Calu3 (cell line): Measurements from ENCODE around the gene HACD3. TPM values are rescaled to one million over a fixed set of nuclear protein-coding genes. Genes with fewer than 3 reads are reported as not detected.
A peak's percentile ranks its signal among the peaks of the same experiment; 100 is the strongest.

ENCODE experiments used
- BruUV-seq: library from RNA; stranded (reverse); fragments of 400-500 nt; replicated peaks from 2 replicates; lab custom pipeline; 2021; lab: Mats Ljungman, UMichigan
- CTCF ChIA-PET: fragments of 300-600 bp; sonication (Branson Sonifier 250); formaldehyde crosslinking; loops from one replicate; lab custom pipeline; 2022; ENCODE audit warnings: antibody characterized with exemption; lab: Charles Lee
- DNase-seq: peaks from one replicate; pipeline ENCODE4 v3.0.0; 2022
- H3K27ac Mint-ChIP-seq: one replicate; pipeline ENCODE4 v1.8.0; 2022; ENCODE audit warnings: mixed read lengths; ENCODE audit not compliant: unreplicated experiment
- H3K27me3 Mint-ChIP-seq: one replicate; pipeline ENCODE4 v1.8.0; 2022; ENCODE audit warnings: mixed read lengths; ENCODE audit not compliant: unreplicated experiment
- H3K36me3 Mint-ChIP-seq: one replicate; pipeline ENCODE4 v1.8.0; 2022; ENCODE audit warnings: mild to moderate bottlenecking, moderate library complexity, mixed read lengths; ENCODE audit not compliant: insufficient read depth, unreplicated experiment
- H3K4me1 Mint-ChIP-seq: one replicate; pipeline ENCODE4 v1.8.0; 2022; ENCODE audit warnings: mild to moderate bottlenecking, low read depth, mixed read lengths; ENCODE audit not compliant: unreplicated experiment
- H3K4me3 Mint-ChIP-seq: one replicate; pipeline ENCODE4 v1.8.0; 2022; ENCODE audit warnings: mild to moderate bottlenecking, low read depth, moderate library complexity, mixed read lengths; ENCODE audit not compliant: unreplicated experiment
- H3K9me3 Mint-ChIP-seq: one replicate; pipeline ENCODE4 v1.8.0; 2022; ENCODE audit warnings: low read depth, mixed read lengths; ENCODE audit not compliant: unreplicated experiment
- CTCF ChIP-seq: fragments of 200-600 bp; IDR thresholded peaks from one replicate; pipeline ENCODE4 v1.8.0; 2022; ENCODE audit warnings: antibody characterized with exemption; ENCODE audit not compliant: unreplicated experiment
- intact Hi-C: fragments of 100-400 bp; cut with micrococcal nuclease; formaldehyde crosslinking; loops from one replicate; pipeline ENCODE4 v1.10.0; 2022; ENCODE audit not compliant: unreplicated experiment
- total RNA-seq: library from RNA; stranded (reverse); gene quantifications from 2 replicates; pipeline ENCODE4 v1.2.3, GENCODE V29; 2022

Gene HACD3
- total RNA-seq, 1 experiment from 2014 or later, result 135 TPM

GRCh38 chr15:65512189-65512588 is 18.1 kb upstream of the HACD3 start:
- no peak overlapping the region for H3K4me3 Mint-ChIP-seq
- no peaks in the 10 kb centered on the region for H3K27me3 Mint-ChIP-seq
- H3K9me3 Mint-ChIP-seq, result no peaks in the 10 kb centered on the region
- no peak for DNase-seq
- BruUV-seq, result no TSS peak
- no peak overlapping the region for H3K27ac Mint-ChIP-seq
- no peak for TF ChIP-seq CTCF
- intact Hi-C loops, result no loop called here
- peaks cover 14% of the 10 kb centered on the region for H3K4me1 Mint-ChIP-seq
- CTCF ChIA-PET, result interaction anchor here (0.6 kb wide), 1 partner anchor 23 kb away, joined by 4 read pairs; no protein-coding TSS in a partner anchor
- H3K36me3 Mint-ChIP-seq, result peaks cover 42% of the 10 kb centered on the region

GRCh38 chr15:65512807-65513416 is 17.4 kb upstream of the HACD3 start:
- no peak for TF ChIP-seq CTCF
- Mint-ChIP-seq H3K27ac (no peak overlapping the region), H3K27me3 (no peaks in the 10 kb centered on the region), H3K36me3 (peaks cover 49% of the 10 kb centered on the region), H3K4me1 (peaks cover 14% of the 10 kb centered on the region), H3K4me3 (no peak overlapping the region), H3K9me3 (no peaks in the 10 kb centered on the region)
- CTCF ChIA-PET, result no interaction called here
- no peak for DNase-seq
- BruUV-seq, result no TSS peak
- intact Hi-C loops, result no loop called here

- TF ChIP-seq CTCF, result peak; percentile 70
- H3K4me3 Mint-ChIP-seq, result peak within 1 kb of the TSS; percentile 84
- intact Hi-C loops, result no loop called here
- no peaks in the 10 kb centered on the region for H3K27me3 Mint-ChIP-seq
- peak within 1 kb of the TSS; percentile 92 for H3K27ac Mint-ChIP-seq
- CTCF ChIA-PET, result interaction anchor here (0.5 to 1.5 kb wide), 12 partner anchors 13 to 438 kb away, joined by 3 to 9 read pairs (median 4); partner anchors contain the start of genes HACD3 and INTS14
- peak; percentile 98 for DNase-seq
- H3K9me3 Mint-ChIP-seq, result no peaks in the 10 kb centered on the region
- BruUV-seq, result no TSS peak
- H3K4me1 Mint-ChIP-seq, result peaks cover 14% of the 10 kb centered on the region
- peaks cover 23% of the 10 kb centered on the region for H3K36me3 Mint-ChIP-seq
Measured at GRCh38 chr15:65516997-65517865, 13.0 kb upstream of the HACD3 start, which contains the start of gene DPP8. Gene DPP8, minus strand, starts transcription at chr15:65517689. Its CDS starts 5,136 bp downstream, at chr15:65512553.

GRCh38 chr15:65517866-65518207 is 12.4 kb upstream of the HACD3 start:
- intact Hi-C loops, result no loop called here
- DNase-seq, result no peak
- Mint-ChIP-seq H3K27ac (peak overlapping the region; percentile 92), H3K4me3 (peak overlapping the region; percentile 84), H3K36me3 (peaks cover 23% of the 10 kb centered on the region), H3K9me3 (no peaks in the 10 kb centered on the region), H3K27me3 (no peaks in the 10 kb centered on the region), H3K4me1 (peaks cover 14% of the 10 kb centered on the region)
- no peak for TF ChIP-seq CTCF
- CTCF ChIA-PET, result interaction anchor here (0.7 kb wide), 2 partner anchors 44 to 158 kb away, joined by 3 read pairs; no protein-coding TSS in a partner anchor
- BruUV-seq, result TSS peak; percentile 77
